Ishikawa (cell line): ENCODE data around the gene OBSCN.

Source experiments
- CEBPB ChIP-seq: IDR thresholded peaks from 2 replicates; pipeline ENCODE4 v1.6.1; 2012
- CREB1 ChIP-seq: IDR thresholded peaks from 2 replicates; pipeline ENCODE4 v1.6.1; 2012; ENCODE audit warnings: low read depth
- EGR1 ChIP-seq: IDR thresholded peaks from 2 replicates; pipeline ENCODE4 v1.6.1; 2012
- EP300 ChIP-seq: IDR thresholded peaks from 2 replicates; pipeline ENCODE4 v1.6.1; 2012; ENCODE audit warnings: borderline replicate concordance
- FOXM1 ChIP-seq: IDR thresholded peaks from 2 replicates; pipeline ENCODE4 v1.6.1; 2012; ENCODE audit warnings: low read depth, borderline replicate concordance
- MAX ChIP-seq: IDR thresholded peaks from 2 replicates; pipeline ENCODE4 v1.6.1; 2012
- NFIC ChIP-seq: IDR thresholded peaks from 2 replicates; pipeline ENCODE4 v1.6.1; 2012
- RAD21 ChIP-seq: IDR thresholded peaks from 2 replicates; pipeline ENCODE4 v1.6.1; 2012; ENCODE audit warnings: low read depth
- TAF1 ChIP-seq: IDR thresholded peaks from 2 replicates; pipeline ENCODE4 v1.6.1; 2012; ENCODE audit warnings: low read depth, mild to moderate bottlenecking
- TCF12 ChIP-seq: IDR thresholded peaks from 2 replicates; pipeline ENCODE4 v1.6.1; 2012; ENCODE audit warnings: low read depth
- TEAD4 ChIP-seq: IDR thresholded peaks from 2 replicates; pipeline ENCODE4 v1.6.1; 2012
- YY1 ChIP-seq: IDR thresholded peaks from 2 replicates; pipeline ENCODE4 v1.6.1; 2012; ENCODE audit warnings: low read depth
- ZBTB7A ChIP-seq: IDR thresholded peaks from 2 replicates; pipeline ENCODE4 v1.6.1; 2012; ENCODE audit warnings: low read depth
- TF ChIP-seq, protein P1 (sequence below): IDR thresholded peaks from 2 replicates; pipeline ENCODE4 v1.6.1; 2012
- TF ChIP-seq, protein P2 (sequence below): IDR thresholded peaks from 2 replicates; pipeline ENCODE4 v1.6.1; 2012; ENCODE audit warnings: low read depth, mild to moderate bottlenecking

Gene OBSCN

DNA sequence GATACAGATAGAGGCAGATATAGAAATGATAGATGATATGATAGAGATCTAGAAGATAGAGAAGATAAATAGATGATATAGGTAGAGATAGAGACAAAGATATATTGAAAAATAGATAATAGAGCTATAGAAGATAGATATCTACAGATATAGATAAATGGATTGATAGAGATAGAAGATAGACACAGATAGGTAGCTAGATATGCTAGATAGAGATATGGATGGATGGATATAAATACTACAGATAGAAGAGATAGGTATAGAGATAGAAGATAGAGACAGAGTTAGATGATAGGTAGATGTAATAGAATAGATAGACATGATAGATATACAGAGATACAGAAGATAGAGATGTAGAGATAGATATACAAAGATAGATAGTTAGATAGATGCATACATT is 177.4 kb downstream of the OBSCN start:
- TF ChIP-seq CEBPB (no peak), YY1 (no peak), TEAD4 (no peak), EP300 (no peak), CREB1 (no peak), MAX (no peak), RAD21 (no peak), FOXM1 (no peak), NFIC (no peak), EGR1 (no peak), TCF12 (no peak), TAF1 (no peak), ZBTB7A (no peak)
- TF ChIP-seq, protein P1, sequence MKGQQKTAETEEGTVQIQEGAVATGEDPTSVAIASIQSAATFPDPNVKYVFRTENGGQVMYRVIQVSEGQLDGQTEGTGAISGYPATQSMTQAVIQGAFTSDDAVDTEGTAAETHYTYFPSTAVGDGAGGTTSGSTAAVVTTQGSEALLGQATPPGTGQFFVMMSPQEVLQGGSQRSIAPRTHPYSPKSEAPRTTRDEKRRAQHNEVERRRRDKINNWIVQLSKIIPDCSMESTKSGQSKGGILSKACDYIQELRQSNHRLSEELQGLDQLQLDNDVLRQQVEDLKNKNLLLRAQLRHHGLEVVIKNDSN, result no peak
- TF ChIP-seq, protein P2, sequence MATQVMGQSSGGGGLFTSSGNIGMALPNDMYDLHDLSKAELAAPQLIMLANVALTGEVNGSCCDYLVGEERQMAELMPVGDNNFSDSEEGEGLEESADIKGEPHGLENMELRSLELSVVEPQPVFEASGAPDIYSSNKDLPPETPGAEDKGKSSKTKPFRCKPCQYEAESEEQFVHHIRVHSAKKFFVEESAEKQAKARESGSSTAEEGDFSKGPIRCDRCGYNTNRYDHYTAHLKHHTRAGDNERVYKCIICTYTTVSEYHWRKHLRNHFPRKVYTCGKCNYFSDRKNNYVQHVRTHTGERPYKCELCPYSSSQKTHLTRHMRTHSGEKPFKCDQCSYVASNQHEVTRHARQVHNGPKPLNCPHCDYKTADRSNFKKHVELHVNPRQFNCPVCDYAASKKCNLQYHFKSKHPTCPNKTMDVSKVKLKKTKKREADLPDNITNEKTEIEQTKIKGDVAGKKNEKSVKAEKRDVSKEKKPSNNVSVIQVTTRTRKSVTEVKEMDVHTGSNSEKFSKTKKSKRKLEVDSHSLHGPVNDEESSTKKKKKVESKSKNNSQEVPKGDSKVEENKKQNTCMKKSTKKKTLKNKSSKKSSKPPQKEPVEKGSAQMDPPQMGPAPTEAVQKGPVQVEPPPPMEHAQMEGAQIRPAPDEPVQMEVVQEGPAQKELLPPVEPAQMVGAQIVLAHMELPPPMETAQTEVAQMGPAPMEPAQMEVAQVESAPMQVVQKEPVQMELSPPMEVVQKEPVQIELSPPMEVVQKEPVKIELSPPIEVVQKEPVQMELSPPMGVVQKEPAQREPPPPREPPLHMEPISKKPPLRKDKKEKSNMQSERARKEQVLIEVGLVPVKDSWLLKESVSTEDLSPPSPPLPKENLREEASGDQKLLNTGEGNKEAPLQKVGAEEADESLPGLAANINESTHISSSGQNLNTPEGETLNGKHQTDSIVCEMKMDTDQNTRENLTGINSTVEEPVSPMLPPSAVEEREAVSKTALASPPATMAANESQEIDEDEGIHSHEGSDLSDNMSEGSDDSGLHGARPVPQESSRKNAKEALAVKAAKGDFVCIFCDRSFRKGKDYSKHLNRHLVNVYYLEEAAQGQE, result no peak

DNA sequence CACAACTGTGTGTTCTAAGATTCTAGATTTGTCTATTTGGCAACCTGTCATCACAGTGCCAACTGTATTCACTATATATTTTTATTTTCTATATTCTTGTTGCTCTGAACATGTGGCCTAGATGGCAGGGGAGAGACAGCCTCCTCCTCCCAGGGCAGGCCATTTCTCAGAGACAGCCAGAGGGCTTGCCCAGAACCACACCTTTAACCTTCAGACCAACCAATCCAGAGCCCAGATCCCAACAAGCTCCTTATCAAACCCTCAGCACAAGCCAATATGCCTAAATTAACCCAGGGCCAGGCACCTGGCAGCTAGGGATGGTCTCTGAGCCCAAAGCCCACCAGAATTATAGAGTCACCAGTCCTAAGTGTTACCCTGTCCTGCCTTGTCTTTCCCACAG is 179.5 kb downstream of the OBSCN start:
- TF ChIP-seq FOXM1 (no peak), CEBPB (no peak), YY1 (no peak), EGR1 (no peak), RAD21 (no peak), MAX (no peak), CREB1 (no peak), NFIC (no peak), EP300 (no peak), TEAD4 (no peak), TCF12 (no peak), TAF1 (no peak), ZBTB7A (no peak)
- TF ChIP-seq, protein P1, result no peak
- TF ChIP-seq, protein P2, result no peak

- no peak for TF ChIP-seq TCF12
- TF ChIP-seq EGR1, result no peak
- TF ChIP-seq FOXM1, result no peak
- TF ChIP-seq CEBPB, result no peak
- TF ChIP-seq, protein P2, result no peak
- no peak for TF ChIP-seq CREB1
- TF ChIP-seq EP300, result no peak
- TF ChIP-seq YY1, result no peak
- TF ChIP-seq, protein P1, result no peak
- TF ChIP-seq TAF1, result no peak
- no peak for TF ChIP-seq ZBTB7A
- TF ChIP-seq NFIC, result no peak
- TF ChIP-seq RAD21, result no peak
- no peak for TF ChIP-seq MAX
- no peak for TF ChIP-seq TEAD4
Measured at GRCh38 chr1:228390649-228391048, 182.8 kb downstream of the OBSCN start.
